K562 (cell line): ENCODE results near the gene ESPN. TPM values are rescaled to one million over a fixed set of nuclear protein-coding genes. Genes with fewer than 3 reads are reported as not detected.

ENCODE experiments used
- MTF1 ChIP-seq: fragments of 250-450 bp; sonication (Bioruptor Pico); IDR thresholded peaks from 2 replicates; pipeline ENCODE4 v1.9.0; 2021; ENCODE audit warnings: moderate library complexity, mild to moderate bottlenecking, inconsistent platforms, borderline replicate concordance
- NBN ChIP-seq: fragments of 450-650 bp; IDR thresholded peaks from 2 replicates; pipeline ENCODE4 v1.6.1; 2016; ENCODE audit warnings: low read depth, mild to moderate bottlenecking
- NR4A1 ChIP-seq, 2 experiments: fragments of 250-450 bp in 1 of 2; fragments of 450-650 bp in 1 of 2; sonication (Bioruptor Pico) in 1 of 2; IDR thresholded peaks; 2 replicates each; pipeline versions ENCODE4 v1.4.0 to v1.6.1; 2016 to 2020; ENCODE audit warnings: mild to moderate bottlenecking in 2 of 2, missing compliant biosample characterization in 1 of 2, missing genetic modification characterization in 1 of 2, moderate library complexity in 1 of 2
- POLR2A ChIP-seq: fragments of 450-650 bp; conservative IDR thresholded peaks from 2 replicates; pipeline ENCODE4 v1.6.1; 2016
- PYGO2 ChIP-seq: fragments of 450-650 bp; IDR thresholded peaks from 2 replicates; pipeline ENCODE4 v1.6.1; 2016; ENCODE audit warnings: mild to moderate bottlenecking, missing genetic modification characterization, moderate library complexity, missing compliant biosample characterization
- RCOR1 ChIP-seq, 2 experiments: IDR thresholded peaks; 2 replicates each; pipeline ENCODE4 v1.6.1; 2012; ENCODE audit warnings: low read depth in 2 of 2, low read length in 2 of 2, borderline replicate concordance in 1 of 2, improper control_type of control experiment in 1 of 2
- SMC3 ChIP-seq: conservative IDR thresholded peaks from 2 replicates; pipeline ENCODE4 v1.6.1; 2011; ENCODE audit warnings: low read depth, low read length, improper control_type of control experiment; ENCODE audit not compliant: insufficient read depth
- TEAD4 ChIP-seq, 2 experiments: sonication (generic) in 1 of 2; formaldehyde crosslinking in 1 of 2; IDR thresholded peaks; 2 replicates each; pipeline versions ENCODE4 v1.6.1 to v1.8.0; 2012 to 2022; ENCODE audit warnings: borderline replicate concordance in 1 of 2, inconsistent platforms in 1 of 2, low read length in 1 of 2, mild to moderate bottlenecking in 1 of 2, missing genetic modification reagents in 1 of 2
- ZBTB7A ChIP-seq: IDR thresholded peaks from 2 replicates; pipeline ENCODE4 v1.6.1; 2011; ENCODE audit warnings: low read depth, mild to moderate bottlenecking, low read length, moderate library complexity, borderline replicate concordance; ENCODE audit not compliant: control insufficient read depth
- polyA plus RNA-seq, 8 experiments: library from polyadenylated mRNA; depleted of rRNA in 4 of 8; stranded (reverse) in 5 of 8; unstranded in 3 of 8; fragments of >200 nt; fragmentation: Nextera tagmentation in 2 of 8; fragmentation: Illumina TruSeq in 1 of 8; extraction: Ambion mirVana in 2 of 8; extraction: Trizol in 1 of 8; gene quantifications; 2 replicates each; pipeline versions ENCODE4 v1.2.1 to v1.2.3, GENCODE V29; 2011 to 2014; ENCODE audit warnings: inconsistent platforms in 1 of 8, missing spikeins in 1 of 8
- total RNA-seq, 7 experiments: library from RNA; depleted of rRNA in 6 of 7; stranded (reverse); fragments of >200 nt in 6 of 7; fragmentation: Illumina TruSeq in 2 of 7; extraction: Trizol in 2 of 7; gene quantifications; 2 replicates each; pipeline versions ENCODE4 v1.2.1 to v1.2.3, GENCODE V29; 2011 to 2021; ENCODE audit warnings: low replicate concordance in 1 of 7
- TF ChIP-seq, protein P1 (sequence below), 2 experiments: fragments of 450-650 bp in 1 of 2; sonication (generic) in 1 of 2; formaldehyde crosslinking in 1 of 2; IDR thresholded peaks; 2 replicates each; pipeline versions ENCODE4 v1.7.1 to v1.9.0; 2016 to 2022; ENCODE audit warnings: inconsistent platforms in 1 of 2, mild to moderate bottlenecking in 1 of 2, missing genetic modification reagents in 1 of 2
- TF ChIP-seq, protein P2 (sequence below): sonication (generic); formaldehyde crosslinking; IDR thresholded peaks from 2 replicates; pipeline ENCODE4 v1.8.1; 2023; ENCODE audit warnings: mild to moderate bottlenecking, missing genetic modification reagents
- TF ChIP-seq, protein P3 (sequence below): fragments of 200-800 bp; sonication (Bioruptor generic); IDR thresholded peaks from 2 replicates; pipeline ENCODE4 v1.6.1; 2017; ENCODE audit warnings: missing genetic modification characterization, missing compliant biosample characterization

ESPN gene
- total and polyA plus RNA-seq, 9 of the 15 experiments (the other 6 are each of a cell fraction or from before 2014, with no cell fraction given): 0.07 to 1.2 (median 0.45) TPM; not detected in 3

DNA sequence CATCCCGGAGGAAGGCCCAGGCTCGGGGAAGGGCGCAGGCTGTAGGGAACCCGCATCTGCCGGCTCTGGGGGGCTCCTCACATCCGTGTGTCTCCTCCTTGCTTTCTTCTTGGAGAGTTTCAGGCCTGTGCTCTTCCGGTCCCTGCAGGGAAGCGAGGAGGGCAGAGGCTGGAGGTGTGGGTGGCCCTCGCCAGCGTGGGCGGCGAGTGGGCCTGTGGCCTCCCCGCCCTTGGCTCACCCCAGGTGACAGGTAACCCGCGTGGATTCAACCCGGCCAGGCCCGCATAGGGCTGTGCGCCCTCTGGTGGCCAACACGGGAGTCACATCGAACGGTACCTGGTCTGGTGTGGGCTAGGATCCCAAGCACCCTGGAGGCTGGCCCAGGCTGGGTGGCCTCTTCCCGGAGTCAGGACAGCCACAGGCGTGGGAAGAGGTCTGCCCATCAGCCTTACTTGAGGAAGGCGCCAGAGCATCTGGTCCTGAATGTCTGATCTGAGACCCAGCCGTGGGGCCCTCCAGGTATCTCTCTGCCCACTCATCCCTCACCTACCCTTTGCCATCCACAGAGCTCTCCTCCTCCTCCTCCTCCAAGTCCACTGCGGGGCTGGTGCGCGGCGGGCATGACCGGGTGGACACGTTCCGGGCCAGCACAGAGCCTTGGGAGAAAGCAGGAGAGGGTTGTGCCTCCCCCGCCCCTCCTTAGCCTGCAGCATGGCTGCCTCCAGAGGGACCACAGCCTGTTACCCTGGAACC, 51.0 kb downstream of the ESPN start (continued):
- TF ChIP-seq, protein P1, sequence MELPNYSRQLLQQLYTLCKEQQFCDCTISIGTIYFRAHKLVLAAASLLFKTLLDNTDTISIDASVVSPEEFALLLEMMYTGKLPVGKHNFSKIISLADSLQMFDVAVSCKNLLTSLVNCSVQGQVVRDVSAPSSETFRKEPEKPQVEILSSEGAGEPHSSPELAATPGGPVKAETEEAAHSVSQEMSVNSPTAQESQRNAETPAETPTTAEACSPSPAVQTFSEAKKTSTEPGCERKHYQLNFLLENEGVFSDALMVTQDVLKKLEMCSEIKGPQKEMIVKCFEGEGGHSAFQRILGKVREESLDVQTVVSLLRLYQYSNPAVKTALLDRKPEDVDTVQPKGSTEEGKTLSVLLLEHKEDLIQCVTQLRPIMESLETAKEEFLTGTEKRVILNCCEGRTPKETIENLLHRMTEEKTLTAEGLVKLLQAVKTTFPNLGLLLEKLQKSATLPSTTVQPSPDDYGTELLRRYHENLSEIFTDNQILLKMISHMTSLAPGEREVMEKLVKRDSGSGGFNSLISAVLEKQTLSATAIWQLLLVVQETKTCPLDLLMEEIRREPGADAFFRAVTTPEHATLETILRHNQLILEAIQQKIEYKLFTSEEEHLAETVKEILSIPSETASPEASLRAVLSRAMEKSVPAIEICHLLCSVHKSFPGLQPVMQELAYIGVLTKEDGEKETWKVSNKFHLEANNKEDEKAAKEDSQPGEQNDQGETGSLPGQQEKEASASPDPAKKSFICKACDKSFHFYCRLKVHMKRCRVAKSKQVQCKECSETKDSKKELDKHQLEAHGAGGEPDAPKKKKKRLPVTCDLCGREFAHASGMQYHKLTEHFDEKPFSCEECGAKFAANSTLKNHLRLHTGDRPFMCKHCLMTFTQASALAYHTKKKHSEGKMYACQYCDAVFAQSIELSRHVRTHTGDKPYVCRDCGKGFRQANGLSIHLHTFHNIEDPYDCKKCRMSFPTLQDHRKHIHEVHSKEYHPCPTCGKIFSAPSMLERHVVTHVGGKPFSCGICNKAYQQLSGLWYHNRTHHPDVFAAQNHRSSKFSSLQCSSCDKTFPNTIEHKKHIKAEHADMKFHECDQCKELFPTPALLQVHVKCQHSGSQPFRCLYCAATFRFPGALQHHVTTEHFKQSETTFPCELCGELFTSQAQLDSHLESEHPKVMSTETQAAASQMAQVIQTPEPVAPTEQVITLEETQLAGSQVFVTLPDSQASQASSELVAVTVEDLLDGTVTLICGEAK (IDR thresholded peaks at IDR 0.05): no peak
- TF ChIP-seq, protein P1 (CRISPR knock-in tag; IDR thresholded peaks at IDR 0.05): no peak
- TF ChIP-seq, protein P2, sequence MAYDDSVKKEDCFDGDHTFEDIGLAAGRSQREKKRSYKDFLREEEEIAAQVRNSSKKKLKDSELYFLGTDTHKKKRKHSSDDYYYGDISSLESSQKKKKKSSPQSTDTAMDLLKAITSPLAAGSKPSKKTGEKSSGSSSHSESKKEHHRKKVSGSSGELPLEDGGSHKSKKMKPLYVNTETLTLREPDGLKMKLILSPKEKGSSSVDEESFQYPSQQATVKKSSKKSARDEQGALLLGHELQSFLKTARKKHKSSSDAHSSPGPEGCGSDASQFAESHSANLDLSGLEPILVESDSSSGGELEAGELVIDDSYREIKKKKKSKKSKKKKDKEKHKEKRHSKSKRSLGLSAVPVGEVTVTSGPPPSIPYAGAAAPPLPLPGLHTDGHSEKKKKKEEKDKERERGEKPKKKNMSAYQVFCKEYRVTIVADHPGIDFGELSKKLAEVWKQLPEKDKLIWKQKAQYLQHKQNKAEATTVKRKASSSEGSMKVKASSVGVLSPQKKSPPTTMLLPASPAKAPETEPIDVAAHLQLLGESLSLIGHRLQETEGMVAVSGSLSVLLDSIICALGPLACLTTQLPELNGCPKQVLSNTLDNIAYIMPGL (CRISPR knock-in tag): no peak
- TF ChIP-seq SMC3: peak; percentile 75
- TF ChIP-seq ZBTB7A: no peak
- TF ChIP-seq, protein P3, sequence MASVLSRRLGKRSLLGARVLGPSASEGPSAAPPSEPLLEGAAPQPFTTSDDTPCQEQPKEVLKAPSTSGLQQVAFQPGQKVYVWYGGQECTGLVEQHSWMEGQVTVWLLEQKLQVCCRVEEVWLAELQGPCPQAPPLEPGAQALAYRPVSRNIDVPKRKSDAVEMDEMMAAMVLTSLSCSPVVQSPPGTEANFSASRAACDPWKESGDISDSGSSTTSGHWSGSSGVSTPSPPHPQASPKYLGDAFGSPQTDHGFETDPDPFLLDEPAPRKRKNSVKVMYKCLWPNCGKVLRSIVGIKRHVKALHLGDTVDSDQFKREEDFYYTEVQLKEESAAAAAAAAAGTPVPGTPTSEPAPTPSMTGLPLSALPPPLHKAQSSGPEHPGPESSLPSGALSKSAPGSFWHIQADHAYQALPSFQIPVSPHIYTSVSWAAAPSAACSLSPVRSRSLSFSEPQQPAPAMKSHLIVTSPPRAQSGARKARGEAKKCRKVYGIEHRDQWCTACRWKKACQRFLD (CRISPR knock-in tag): no peak
- no peak for TF ChIP-seq NR4A1 (CRISPR knock-in tag; IDR thresholded peaks at IDR 0.05)
- TF ChIP-seq NR4A1 (tag; IDR thresholded peaks at IDR 0.05): no peak
- no peak for TF ChIP-seq TEAD4 (IDR thresholded peaks at IDR 0.05; ENCODE audit: low read length)
- TF ChIP-seq TEAD4 (CRISPR knock-in tag; IDR thresholded peaks at IDR 0.05; ENCODE audit: borderline replicate concordance): no peak
- TF ChIP-seq MTF1 (CRISPR knock-in tag): no peak
- TF ChIP-seq NBN: no peak
- peak in 1 of 2 experiments; percentile 38; a peak in 1 of 4 replicates for TF ChIP-seq RCOR1 (IDR thresholded peaks at IDR 0.05; ENCODE audit: borderline replicate concordance in 1 of 2, low read depth in 2 of 2, low read length in 2 of 2)
- TF ChIP-seq POLR2A: no peak
- no peak for TF ChIP-seq PYGO2 (tag)
